GM12873 (cell line): ENCODE measurements around the gene PTPN22.

Source experiments
- TF ChIP-seq, protein P1 (sequence below): IDR thresholded peaks from 2 replicates; pipeline ENCODE4 v1.5.1; 2012; ENCODE audit warnings: low read depth, mild to moderate bottlenecking, moderate library complexity, low read length, control low read depth; ENCODE audit not compliant: insufficient read depth; ENCODE audit errors: missing control alignments

The PTPN22 gene

DNA sequence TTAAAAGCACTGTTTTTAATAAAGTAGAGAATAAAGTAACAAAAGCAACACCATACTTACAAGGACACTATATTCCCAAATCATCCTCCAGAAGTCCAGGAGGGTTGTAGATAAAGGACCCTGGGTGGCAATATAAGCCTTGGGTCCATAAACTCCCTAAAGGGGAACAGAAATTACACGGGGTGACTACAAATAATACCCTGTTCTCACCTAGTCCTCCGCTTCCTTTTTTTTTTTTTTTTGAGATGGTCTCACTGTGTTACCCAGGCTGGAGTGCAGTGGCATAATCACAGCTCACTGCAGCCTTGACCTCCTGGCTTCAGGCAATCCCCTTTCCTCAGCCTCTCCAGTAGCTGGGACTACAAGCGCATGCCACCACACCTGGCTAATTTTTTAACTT lies 13.1 kb downstream of the PTPN22 start:
- TF ChIP-seq, protein P1, sequence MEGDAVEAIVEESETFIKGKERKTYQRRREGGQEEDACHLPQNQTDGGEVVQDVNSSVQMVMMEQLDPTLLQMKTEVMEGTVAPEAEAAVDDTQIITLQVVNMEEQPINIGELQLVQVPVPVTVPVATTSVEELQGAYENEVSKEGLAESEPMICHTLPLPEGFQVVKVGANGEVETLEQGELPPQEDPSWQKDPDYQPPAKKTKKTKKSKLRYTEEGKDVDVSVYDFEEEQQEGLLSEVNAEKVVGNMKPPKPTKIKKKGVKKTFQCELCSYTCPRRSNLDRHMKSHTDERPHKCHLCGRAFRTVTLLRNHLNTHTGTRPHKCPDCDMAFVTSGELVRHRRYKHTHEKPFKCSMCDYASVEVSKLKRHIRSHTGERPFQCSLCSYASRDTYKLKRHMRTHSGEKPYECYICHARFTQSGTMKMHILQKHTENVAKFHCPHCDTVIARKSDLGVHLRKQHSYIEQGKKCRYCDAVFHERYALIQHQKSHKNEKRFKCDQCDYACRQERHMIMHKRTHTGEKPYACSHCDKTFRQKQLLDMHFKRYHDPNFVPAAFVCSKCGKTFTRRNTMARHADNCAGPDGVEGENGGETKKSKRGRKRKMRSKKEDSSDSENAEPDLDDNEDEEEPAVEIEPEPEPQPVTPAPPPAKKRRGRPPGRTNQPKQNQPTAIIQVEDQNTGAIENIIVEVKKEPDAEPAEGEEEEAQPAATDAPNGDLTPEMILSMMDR: no peak

DNA sequence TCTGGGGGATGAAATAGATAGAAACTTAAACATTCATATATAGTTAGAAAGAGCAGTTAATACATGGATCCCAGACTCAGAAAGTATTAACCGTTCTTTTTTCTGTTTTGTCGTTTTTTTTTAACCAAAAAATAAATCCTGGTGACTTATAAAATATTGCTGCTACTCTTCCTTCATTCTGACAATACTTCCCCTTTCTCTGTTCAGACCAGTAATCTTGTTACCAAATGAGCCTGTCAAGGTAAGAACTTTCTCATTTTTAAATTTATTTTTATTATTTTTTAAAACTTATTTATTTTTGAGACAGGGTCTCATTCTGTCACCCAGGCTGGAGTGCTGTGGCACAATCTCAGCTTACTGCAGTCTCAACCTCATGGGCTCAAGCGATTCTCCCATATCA lies 13.7 kb downstream of the PTPN22 start:
- TF ChIP-seq, protein P1: no peak

DNA sequence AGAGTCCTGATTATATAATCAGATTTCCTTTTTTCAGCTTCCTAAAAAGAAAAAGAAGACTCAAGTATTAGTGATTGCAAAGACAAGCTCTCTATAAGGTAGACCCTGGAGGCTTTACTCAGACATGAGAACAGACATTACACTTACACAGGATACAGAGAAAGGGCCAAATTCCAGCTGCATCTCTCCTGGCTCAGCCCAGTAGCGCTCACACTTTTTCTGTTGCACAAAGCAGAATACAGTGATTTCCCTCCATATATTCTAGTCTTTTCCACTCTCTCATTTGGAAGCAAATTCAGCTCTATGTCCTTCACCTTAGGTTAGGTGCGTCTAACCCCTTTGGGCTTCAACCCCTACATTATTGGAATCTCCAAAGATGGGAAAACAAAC lies 15.1 kb downstream of the PTPN22 start:
- TF ChIP-seq, protein P1: no peak

DNA sequence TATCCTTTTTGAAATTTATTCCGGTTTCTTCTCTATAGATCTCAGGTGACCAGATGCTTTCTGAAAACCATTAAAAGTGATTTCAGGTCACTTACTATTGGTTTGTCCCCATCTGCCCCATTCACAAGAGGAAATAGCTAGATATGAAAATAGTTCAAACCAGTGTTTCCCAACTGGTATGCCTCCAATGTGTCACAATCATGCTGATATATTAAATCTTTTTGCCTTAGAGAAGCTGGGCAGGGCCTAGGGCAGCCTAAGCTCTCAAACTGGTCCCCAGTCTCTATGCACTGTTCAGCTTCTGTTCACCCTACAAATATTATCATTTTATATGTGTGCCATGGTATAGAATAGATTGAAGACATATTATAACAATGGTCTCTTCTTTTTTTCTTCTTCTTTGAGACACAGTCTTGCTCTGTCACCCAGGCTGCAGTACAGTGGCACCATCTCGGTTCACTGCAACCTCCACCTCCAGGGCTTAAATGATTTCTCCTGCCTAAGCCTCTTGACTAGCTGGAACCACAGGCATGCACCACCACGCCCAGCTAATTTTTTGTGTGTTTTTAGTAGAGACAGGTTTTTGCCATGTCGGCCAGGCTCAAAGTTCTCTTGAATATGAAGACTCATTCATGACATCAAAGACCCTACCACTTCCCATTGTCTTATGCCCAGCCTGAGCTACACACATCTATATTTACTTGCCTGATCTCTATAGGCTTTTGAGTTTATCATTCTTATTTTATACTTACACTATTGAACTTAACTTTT lies 15.7 kb downstream of the PTPN22 start:
- TF ChIP-seq, protein P1: no peak

DNA sequence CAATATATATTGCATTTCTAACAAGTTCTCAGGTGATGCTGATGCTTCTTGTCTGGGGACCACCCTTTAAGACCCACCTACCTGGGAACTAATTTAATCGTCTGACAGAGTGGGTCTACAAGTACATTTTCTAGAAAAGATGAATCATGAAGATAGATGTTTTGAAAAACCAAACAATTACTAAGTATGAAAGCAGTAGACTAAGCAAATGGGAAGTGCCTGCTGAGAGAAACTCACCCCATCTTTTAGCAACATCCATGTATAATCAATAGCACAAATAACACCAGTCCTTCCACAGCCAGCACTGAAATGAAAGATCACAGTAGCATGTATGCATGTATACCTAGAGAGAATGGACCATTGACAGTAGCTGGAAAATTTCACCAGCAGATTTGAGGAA lies 17.3 kb downstream of the PTPN22 start:
- TF ChIP-seq, protein P1: no peak

DNA sequence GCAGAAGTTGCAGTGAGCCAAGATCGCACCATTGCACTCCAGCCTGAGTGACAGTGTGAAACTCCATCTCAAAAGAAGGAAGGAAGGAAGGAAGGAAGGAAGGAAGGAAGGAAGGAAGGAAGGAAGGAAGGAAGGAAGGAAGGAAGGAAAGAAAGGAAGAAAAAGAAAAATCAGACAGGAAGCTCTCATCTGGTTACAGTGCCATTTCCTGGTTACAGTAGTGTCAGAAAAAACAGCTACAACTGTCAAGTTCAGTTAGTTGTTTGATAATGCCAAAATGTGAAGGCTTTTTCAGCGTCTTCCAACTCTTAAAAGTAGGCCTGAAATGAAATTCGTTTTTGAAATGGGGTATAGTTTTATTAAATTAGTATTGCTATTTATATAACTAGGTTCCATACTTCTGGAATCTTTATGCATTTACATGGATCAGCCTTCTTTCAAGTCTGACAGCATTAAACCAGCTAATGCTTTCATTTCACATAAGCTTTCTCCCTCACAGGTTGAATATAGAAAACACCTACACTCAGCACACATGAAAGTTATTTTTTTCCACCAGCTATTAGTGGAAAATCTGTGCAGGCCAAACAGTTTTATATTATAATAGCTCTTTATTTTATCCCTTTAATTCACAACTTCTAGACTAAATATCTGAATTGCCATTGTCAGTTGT lies 21.2 kb downstream of the PTPN22 start:
- TF ChIP-seq, protein P1: no peak

DNA sequence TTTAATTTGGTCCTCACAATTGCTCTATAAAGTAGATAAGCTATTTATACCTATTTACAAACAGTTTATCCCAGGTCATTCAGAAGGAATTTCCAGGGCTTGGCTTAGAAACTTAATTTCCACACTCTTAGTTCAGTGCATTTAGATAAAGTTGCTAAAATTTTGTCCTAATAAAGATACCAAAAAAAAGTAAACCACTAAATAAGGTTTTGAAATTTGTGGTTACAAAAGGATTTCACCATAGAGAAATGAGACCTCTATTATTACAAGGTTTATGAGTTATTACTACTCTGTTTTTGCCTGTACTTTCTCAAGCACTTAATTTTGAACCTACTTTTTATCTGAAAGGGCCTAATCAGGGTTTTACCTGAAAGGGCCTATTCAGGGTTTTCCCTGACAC lies 22.4 kb downstream of the PTPN22 start:
- TF ChIP-seq, protein P1: no peak
